Left ventricle myocardium inferior (tissue), 1 donor: ENCODE data around the gene KRTCAP2. TPM values are rescaled to one million over a fixed set of nuclear protein-coding genes. Genes with fewer than 3 reads are reported as not detected.

Source experiments
- DNase-seq: peaks from one replicate; pipeline ENCODE4 v3.0.0-alpha.2; 2020
- H3K27ac ChIP-seq: fragments of 200-600 bp; replicated peaks from 2 replicates; pipeline ENCODE4 v1.8.0; 2021
- H3K27me3 ChIP-seq: fragments of 200-600 bp; 2 replicates; pipeline ENCODE4 v1.8.0; 2021; ENCODE audit warnings: low read depth
- H3K36me3 ChIP-seq: fragments of 200-600 bp; 2 replicates; pipeline ENCODE4 v1.8.0; 2021
- H3K4me1 ChIP-seq: fragments of 200-600 bp; 2 replicates; pipeline ENCODE4 v1.8.0; 2021
- H3K4me3 ChIP-seq: fragments of 200-600 bp; 2 replicates; pipeline ENCODE4 v1.8.0; 2021; ENCODE audit warnings: mild to moderate bottlenecking, moderate library complexity
- H3K9me3 ChIP-seq: fragments of 200-600 bp; replicated peaks from 2 replicates; pipeline ENCODE4 v1.8.0; 2021
- CTCF ChIP-seq: fragments of 200-600 bp; IDR thresholded peaks from 2 replicates; pipeline ENCODE4 v1.8.0; 2021; ENCODE audit warnings: antibody characterized with exemption, mild to moderate bottlenecking, borderline replicate concordance
- intact Hi-C: fragments of 100-400 bp; cut with micrococcal nuclease; formaldehyde crosslinking; loops from one replicate; pipeline ENCODE4 v1.11.0; 2022
- total RNA-seq: library from RNA; stranded (reverse); fragmentation: NEBNext Ultra II Directional; extraction: Animal tissue kit (Norgen Biotek cat#: 25700); gene quantifications from one replicate; pipeline ENCODE4 v1.2.1, GENCODE V29; 2021
- donor health status: DM: no; HTN: yes; CAD: no; lungs with severe emphysema.

The KRTCAP2 gene
- total RNA-seq, 1 donor from 2014 or later, result 113 TPM

DNA sequence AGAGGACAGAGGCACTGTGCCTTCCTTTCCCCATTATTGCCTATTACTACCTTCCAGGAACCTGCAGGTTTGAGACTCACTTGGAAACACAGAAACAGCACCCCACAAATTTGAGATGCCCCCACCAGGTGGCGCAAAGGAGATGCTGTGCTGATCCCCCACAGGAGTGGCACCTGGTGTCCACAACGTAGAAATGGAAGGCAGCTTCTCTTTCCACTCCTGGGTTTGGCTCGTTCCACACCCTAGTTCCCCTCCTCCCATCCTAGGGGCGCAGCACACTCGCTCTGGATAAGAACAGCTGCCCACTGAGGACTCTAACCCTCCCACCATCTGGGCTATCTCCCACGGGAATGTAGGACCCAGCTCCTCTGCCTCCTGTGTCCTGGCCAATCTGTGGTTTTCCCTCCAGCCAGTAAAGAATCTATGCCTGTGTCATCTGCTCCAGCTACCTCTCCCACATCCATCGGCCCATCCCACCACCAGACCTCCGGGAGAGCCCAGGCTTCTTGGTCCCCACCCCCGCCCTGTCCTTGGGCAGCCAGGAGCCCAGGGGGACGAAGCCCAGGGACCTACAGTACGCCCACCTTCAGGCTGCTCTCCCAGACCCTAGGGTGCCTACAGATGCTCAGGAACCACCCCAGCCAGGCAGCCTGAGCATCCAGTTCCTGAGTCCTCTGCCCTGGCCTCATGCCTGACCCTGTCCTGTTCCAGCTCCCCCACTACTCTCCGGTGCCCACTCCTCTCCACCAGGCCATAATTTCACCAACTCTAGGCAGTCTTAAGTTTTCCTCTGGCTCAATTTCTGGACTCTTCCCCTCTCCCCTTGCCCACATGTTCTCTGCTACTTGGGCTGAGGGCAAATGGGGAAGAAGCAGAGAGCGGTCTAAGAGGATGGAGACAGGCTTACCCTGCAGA lies 34.0 kb upstream of the KRTCAP2 start:
- TF ChIP-seq CTCF, result peak; percentile 84
- Histone ChIP-seq H3K9me3 (no peaks in the 10 kb centered on the region), H3K27me3 (no peaks in the 10 kb centered on the region), H3K36me3 (peaks cover 4% of the 10 kb centered on the region), H3K27ac (peak overlapping the region; percentile 99), H3K4me3 (peak overlapping the region; percentile 95), H3K4me1 (peaks cover 39% of the 10 kb centered on the region)
- intact Hi-C loops, result no loop called here
- peak; percentile 84 for DNase-seq

GRCh38 chr1:155205969-155206593 lies 33.0 kb upstream of the KRTCAP2 start:
- Histone ChIP-seq H3K27me3 (no peaks in the 10 kb centered on the region), H3K4me3 (no peak overlapping the region), H3K9me3 (no peaks in the 10 kb centered on the region), H3K27ac (no peak overlapping the region), H3K4me1 (peaks cover 39% of the 10 kb centered on the region), H3K36me3 (peaks cover 2% of the 10 kb centered on the region)
- DNase-seq, result no peak
- TF ChIP-seq CTCF, result no peak
- intact Hi-C loops, result no loop called here

DNA sequence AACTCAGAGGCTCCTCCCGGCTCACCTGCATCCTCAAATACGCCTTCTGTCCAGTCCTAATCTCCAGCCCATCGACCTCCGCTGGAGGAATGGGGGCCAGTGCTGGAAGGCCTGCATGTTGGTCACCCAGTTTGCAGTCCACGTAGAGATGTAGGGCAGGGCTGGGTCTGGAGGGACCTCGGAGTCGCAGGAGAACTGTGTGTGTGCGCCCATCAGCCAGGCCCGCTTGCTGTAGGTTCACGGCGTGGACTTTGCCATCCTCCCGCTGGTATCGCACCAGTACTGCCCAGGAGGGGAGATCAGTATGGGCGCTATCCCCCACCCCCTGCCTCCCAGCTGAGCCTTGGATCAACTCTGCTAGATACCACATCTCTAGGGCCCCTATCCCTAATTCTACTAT lies 31.9 kb upstream of the KRTCAP2 start:
- intact Hi-C loops, result no loop called here
- Histone ChIP-seq H3K27ac (no peak overlapping the region), H3K36me3 (no peaks in the 10 kb centered on the region), H3K4me1 (peaks cover 31% of the 10 kb centered on the region), H3K27me3 (no peaks in the 10 kb centered on the region), H3K9me3 (no peaks in the 10 kb centered on the region), H3K4me3 (no peak overlapping the region)
- DNase-seq, result no peak
- no peak for TF ChIP-seq CTCF

DNA sequence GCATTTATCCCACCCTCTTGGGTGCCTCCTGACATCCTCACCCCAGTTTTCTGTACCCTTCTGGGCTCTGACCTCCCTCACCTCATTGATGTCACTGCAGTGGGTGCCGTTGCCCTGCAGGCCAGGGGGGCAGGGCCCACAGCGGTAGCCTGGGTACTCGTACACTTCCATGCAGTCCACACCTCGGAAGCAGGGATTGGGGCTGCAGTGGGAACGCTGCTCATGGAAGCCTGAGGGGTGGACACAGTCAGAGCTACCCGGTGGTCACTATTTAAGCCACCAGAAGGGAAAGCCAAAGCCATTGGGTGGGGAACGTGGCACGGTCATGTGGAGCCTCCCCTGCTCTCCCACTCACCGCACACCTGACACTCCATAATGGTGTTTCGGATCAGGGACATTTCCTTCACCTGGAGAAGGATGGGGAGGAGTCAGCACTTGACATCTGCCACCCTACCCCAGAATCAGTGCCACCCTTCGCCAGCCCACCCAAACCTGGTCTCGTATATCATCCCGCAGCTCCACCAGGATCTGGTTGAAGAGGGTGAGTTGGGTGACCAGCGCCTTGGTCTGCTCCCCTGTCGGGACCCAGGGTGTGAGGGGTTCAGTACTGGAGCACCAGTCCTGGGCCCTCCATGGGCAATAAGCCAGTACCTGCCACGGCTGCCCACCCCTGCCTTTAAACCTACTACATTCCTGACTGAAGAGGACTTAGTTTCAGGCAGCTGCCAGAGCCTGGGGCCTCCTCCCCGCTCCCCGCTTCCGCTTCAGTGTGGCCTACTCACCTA lies 29.8 kb upstream of the KRTCAP2 start:
- no peak for DNase-seq
- intact Hi-C loops, result no loop called here

More for the DNA sequence above, 29.8 kb upstream of the KRTCAP2 start:
- Histone ChIP-seq H3K4me3 (no peak overlapping the region), H3K4me1 (peaks cover 14% of the 10 kb centered on the region), H3K27me3 (no peaks in the 10 kb centered on the region), H3K9me3 (no peaks in the 10 kb centered on the region), H3K27ac (no peak overlapping the region), H3K36me3 (no peaks in the 10 kb centered on the region)
- TF ChIP-seq CTCF, result no peak
